Measurements from ENCODE around the gene MYO3B. TPM values are rescaled to one million over a fixed set of nuclear protein-coding genes. Genes with fewer than 3 reads are reported as not detected.
A peak's percentile ranks its signal among the peaks of the same experiment; 100 is the strongest.

MYO3B gene
- total RNA-seq, 4 donors from 2014 or later: 6.0 to 7.4 (median 7.2) TPM

DNA sequence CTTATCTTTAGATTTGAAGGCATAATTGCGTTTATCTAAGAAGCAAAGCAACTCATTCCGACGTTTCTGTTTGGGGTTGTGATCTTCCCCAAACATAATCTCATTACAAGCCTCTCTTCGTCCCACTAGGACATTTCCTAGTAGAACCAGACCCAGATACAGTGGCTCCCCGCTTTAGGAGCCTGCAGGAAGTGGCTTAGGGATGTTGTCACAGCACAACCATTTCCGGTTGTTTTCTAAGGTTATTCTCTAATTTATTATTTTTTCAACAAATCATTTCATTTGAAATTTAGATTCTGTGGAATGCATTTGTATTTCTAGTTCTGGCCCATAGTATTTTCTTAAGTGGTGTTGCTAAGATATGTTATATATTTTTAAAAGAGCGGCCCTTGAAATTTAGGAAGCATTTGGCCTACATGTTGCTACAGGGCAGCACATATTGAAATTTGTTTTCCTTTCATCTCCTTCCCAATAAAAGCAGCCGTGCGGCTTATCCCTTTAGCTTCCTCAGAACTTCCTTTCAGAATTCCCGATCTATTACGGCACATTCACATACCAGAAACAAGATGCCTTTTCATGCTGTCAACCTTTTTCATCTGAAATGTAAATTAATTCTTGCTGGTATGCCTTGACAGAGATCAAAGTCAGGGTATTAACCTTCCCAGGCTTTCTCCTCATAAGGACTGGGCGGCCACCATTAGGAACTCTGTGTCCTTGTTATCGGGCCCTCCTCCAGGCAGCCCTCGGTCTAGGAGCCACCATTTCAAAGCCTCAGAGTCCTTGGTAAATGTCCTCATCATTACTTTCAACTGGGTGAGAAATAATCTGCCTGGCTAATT is 326.2 kb downstream of the MYO3B start:
- no peak overlapping the region for H3K27ac ChIP-seq
- H3K36me3 ChIP-seq: no peaks in the 10 kb centered on the region
- TF ChIP-seq POLR2A (IDR thresholded peaks at IDR 0.05): no peak
- no peak for TF ChIP-seq CTCF (IDR thresholded peaks at IDR 0.05)
- intact Hi-C loops (cut with DNase I): no loop called here
- DNase-seq: no peak
- no peak overlapping the region for H3K4me3 ChIP-seq (replicated peaks in 1 of 3)
- 79 to 80% methylated on average over 14 of the region's 14 CpGs for WGBS, 2 donors
- H3K9me3 ChIP-seq: no peaks in the 10 kb centered on the region
- no peaks in the 10 kb centered on the region for H3K27me3 ChIP-seq
- H3K4me1 ChIP-seq: no peaks in the 10 kb centered on the region

DNA sequence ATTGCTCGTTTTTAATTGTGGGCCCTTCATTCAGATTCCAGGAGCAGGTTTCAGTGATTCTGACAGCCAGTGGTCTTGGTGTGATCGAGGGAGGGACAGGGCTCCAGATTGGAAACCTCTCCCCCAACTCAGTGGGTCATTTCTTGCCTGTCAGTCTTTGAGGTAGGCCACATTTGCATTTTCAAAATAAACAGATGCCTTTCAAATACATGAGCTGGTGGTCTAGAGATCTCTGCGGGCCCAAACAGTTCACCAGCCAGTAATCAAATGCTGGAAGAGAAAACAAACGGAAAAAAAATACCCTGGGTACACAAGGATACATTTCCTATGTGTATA is 326.8 kb downstream of the MYO3B start:
- no peak for DNase-seq
- intact Hi-C loops (cut with DNase I): no loop called here
- Histone ChIP-seq H3K4me3 (replicated peaks in 1 of 3) (no peak overlapping the region), H3K4me1 (no peaks in the 10 kb centered on the region), H3K9me3 (no peaks in the 10 kb centered on the region), H3K36me3 (no peaks in the 10 kb centered on the region), H3K27me3 (no peaks in the 10 kb centered on the region), H3K27ac (no peak overlapping the region)
- TF ChIP-seq POLR2A (IDR thresholded peaks at IDR 0.05) (no peak), CTCF (IDR thresholded peaks at IDR 0.05) (no peak)
- 75 to 78% methylated on average over 4 of the region's 4 CpGs for WGBS, 2 donors

GRCh38 chr2:170505631-170506275 is 327.8 kb downstream of the MYO3B start:
- 46 to 56% methylated on average over 6 of the region's 6 CpGs for WGBS, 2 donors
- H3K27ac ChIP-seq: peak overlapping the region in 1 of 3 donors; percentile 19
- H3K27me3 ChIP-seq: no peaks in the 10 kb centered on the region
- DNase-seq: peak; percentile 25 to 29
- TF ChIP-seq CTCF (IDR thresholded peaks at IDR 0.05) (no peak), POLR2A (IDR thresholded peaks at IDR 0.05) (no peak)
- H3K9me3 ChIP-seq: no peaks in the 10 kb centered on the region
- intact Hi-C loops (cut with DNase I): no loop called here
- H3K4me1 ChIP-seq: no peaks in the 10 kb centered on the region
- no peak overlapping the region for H3K4me3 ChIP-seq (replicated peaks in 1 of 3)
- H3K36me3 ChIP-seq: no peaks in the 10 kb centered on the region

- no peak for TF ChIP-seq POLR2A (IDR thresholded peaks at IDR 0.05)
- no peak for TF ChIP-seq CTCF (IDR thresholded peaks at IDR 0.05)
- Histone ChIP-seq H3K36me3 (no peaks in the 10 kb centered on the region), H3K27me3 (no peaks in the 10 kb centered on the region), H3K4me1 (no peaks in the 10 kb centered on the region), H3K27ac (no peak overlapping the region), H3K4me3 (replicated peaks in 1 of 3) (no peak overlapping the region), H3K9me3 (no peaks in the 10 kb centered on the region)
- intact Hi-C loops (cut with DNase I): no loop called here
- DNase-seq: no peak
- 95 to 98% methylated on average over 8 of the region's 8 CpGs for WGBS, 2 donors
Observed at GRCh38 chr2:170509452-170510193, 331.7 kb downstream of the MYO3B start.
